Suprapubic skin (tissue), 4 donors: ENCODE results near the gene RBM33. TPM values are rescaled to one million over a fixed set of nuclear protein-coding genes. Genes with fewer than 3 reads are reported as not detected.

Experiments
- DNase-seq, 2 donors: peaks; one replicate each; pipeline ENCODE4 v3.0.0-alpha.2; 2019; ENCODE audit warnings: low spot score in 2 of 2
- H3K27ac ChIP-seq: fragments of 200-600 bp; sonication (generic); one replicate; pipeline ENCODE4 v1.5.1; 2019
- H3K27me3 ChIP-seq: fragments of 200-600 bp; sonication (generic); one replicate; pipeline ENCODE4 v1.5.1; 2019
- H3K36me3 ChIP-seq: fragments of 200-600 bp; sonication (generic); one replicate; pipeline ENCODE4 v1.5.1; 2019
- H3K4me1 ChIP-seq: fragments of 200-600 bp; sonication (generic); one replicate; pipeline ENCODE4 v1.5.1; 2019
- H3K4me3 ChIP-seq: fragments of 200-600 bp; sonication (generic); one replicate; pipeline ENCODE4 v1.5.1; 2019; ENCODE audit warnings: mild to moderate bottlenecking
- H3K9me3 ChIP-seq: fragments of 200-600 bp; sonication (generic); one replicate; pipeline ENCODE4 v1.5.1; 2019
- EP300 ChIP-seq: sonication (generic); formaldehyde crosslinking; IDR thresholded peaks from one replicate; pipeline ENCODE4 v1.6.1; 2017; ENCODE audit warnings: antibody characterized with exemption
- POLR2A ChIP-seq, 2 donors: fragments of 450-650 bp; IDR thresholded peaks; one replicate each; pipeline ENCODE4 v1.6.1; 2017; ENCODE audit warnings: antibody characterized with exemption in 2 of 2, mild to moderate bottlenecking in 2 of 2, moderate library complexity in 2 of 2
- POLR2AphosphoS5 ChIP-seq, 3 donors: sonication (generic); formaldehyde crosslinking; IDR thresholded peaks; one replicate each; pipeline ENCODE4 v1.6.1; 2017; ENCODE audit warnings: antibody characterized with exemption in 3 of 3
- WGBS: methylation state at CpG from one replicate; pipeline ENCODE4 v1.1.5; 2018; 5-methylcytosine and 5-hydroxymethylcytosine counted together
- total RNA-seq, 4 donors: library from RNA; depleted of rRNA; stranded (reverse); fragments of >200 nt; gene quantifications; one replicate each; pipeline ENCODE4 v1.1.0, GENCODE V29; 2016
- TF ChIP-seq, protein P1 (sequence below), 2 donors: fragments of 200-600 bp in 1 of 2; fragments of 450-650 bp in 1 of 2; sonication (generic) in 1 of 2; IDR thresholded peaks; one replicate each; pipeline ENCODE4 v1.5.1; 2016 to 2019; ENCODE audit warnings: antibody characterized with exemption in 2 of 2, mild to moderate bottlenecking in 1 of 2, moderate library complexity in 1 of 2

Gene RBM33
- total RNA-seq, 4 donors from 2014 or later: 37.4 to 121 (median 58.2) TPM

DNA sequence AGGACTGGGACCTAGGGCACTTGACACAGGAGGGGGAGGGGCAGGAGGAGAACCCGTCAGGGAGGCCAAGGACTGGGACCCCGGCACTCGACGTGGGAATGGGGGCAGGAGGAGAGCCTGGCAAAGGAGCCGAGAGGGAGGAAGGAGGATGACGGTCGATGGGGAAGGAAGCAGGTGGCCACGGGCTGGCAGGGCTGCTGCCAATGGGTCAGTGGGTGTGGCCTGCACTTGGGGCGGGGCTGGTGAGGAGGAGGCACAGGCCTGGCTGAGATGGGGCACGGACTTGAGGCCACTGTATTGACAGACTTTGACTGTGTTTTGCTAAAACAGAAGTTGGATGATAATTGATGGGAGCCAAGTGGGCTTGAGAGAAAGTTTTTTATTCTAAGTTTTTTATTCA, 68.9 kb downstream of the RBM33 start:
- DNase-seq: no peak
- TF ChIP-seq, protein P1, sequence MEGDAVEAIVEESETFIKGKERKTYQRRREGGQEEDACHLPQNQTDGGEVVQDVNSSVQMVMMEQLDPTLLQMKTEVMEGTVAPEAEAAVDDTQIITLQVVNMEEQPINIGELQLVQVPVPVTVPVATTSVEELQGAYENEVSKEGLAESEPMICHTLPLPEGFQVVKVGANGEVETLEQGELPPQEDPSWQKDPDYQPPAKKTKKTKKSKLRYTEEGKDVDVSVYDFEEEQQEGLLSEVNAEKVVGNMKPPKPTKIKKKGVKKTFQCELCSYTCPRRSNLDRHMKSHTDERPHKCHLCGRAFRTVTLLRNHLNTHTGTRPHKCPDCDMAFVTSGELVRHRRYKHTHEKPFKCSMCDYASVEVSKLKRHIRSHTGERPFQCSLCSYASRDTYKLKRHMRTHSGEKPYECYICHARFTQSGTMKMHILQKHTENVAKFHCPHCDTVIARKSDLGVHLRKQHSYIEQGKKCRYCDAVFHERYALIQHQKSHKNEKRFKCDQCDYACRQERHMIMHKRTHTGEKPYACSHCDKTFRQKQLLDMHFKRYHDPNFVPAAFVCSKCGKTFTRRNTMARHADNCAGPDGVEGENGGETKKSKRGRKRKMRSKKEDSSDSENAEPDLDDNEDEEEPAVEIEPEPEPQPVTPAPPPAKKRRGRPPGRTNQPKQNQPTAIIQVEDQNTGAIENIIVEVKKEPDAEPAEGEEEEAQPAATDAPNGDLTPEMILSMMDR (IDR thresholded peaks at IDR 0.05): no peak
- TF ChIP-seq POLR2AphosphoS5 (IDR thresholded peaks at IDR 0.05): no peak
- TF ChIP-seq POLR2A (IDR thresholded peaks at IDR 0.05): no peak
- no peak for TF ChIP-seq EP300
- Histone ChIP-seq H3K9me3 (no peaks in the 10 kb centered on the region), H3K27me3 (no peaks in the 10 kb centered on the region), H3K4me1 (no peaks in the 10 kb centered on the region), H3K36me3 (peaks cover 62% of the 10 kb centered on the region), H3K27ac (no peak overlapping the region), H3K4me3 (no peak overlapping the region)
- 74% methylated on average over 10 of the region's 10 CpGs for WGBS

DNA sequence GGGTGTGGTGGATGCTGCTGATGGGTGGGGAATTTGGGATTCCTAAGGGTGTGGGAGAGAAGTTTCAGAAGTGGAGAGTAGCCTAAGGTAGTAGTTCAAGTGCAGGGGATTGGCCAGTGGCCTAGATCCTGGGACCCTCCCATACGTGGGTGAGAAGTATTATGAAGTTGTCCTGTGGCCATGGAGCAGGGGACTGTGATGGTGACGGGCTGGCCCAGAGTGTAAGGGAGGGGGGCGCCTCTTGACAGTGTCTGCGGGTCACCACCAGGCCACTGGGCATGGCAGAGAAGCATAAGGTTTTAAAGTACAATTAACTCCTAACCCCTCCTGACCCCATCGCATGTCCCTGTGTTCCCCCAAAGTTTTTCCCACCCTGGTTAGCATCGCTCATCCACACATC, 70.2 kb downstream of the RBM33 start:
- TF ChIP-seq EP300 (no peak), POLR2A (IDR thresholded peaks at IDR 0.05) (no peak), POLR2AphosphoS5 (IDR thresholded peaks at IDR 0.05) (no peak)
- TF ChIP-seq, protein P1 (IDR thresholded peaks at IDR 0.05): no peak
- Histone ChIP-seq H3K9me3 (no peaks in the 10 kb centered on the region), H3K4me3 (no peak overlapping the region), H3K4me1 (no peaks in the 10 kb centered on the region), H3K27me3 (no peaks in the 10 kb centered on the region), H3K27ac (no peak overlapping the region), H3K36me3 (peaks cover 54% of the 10 kb centered on the region)
- 91% methylated on average over 6 of the region's 6 CpGs for WGBS
- no peak for DNase-seq

DNA sequence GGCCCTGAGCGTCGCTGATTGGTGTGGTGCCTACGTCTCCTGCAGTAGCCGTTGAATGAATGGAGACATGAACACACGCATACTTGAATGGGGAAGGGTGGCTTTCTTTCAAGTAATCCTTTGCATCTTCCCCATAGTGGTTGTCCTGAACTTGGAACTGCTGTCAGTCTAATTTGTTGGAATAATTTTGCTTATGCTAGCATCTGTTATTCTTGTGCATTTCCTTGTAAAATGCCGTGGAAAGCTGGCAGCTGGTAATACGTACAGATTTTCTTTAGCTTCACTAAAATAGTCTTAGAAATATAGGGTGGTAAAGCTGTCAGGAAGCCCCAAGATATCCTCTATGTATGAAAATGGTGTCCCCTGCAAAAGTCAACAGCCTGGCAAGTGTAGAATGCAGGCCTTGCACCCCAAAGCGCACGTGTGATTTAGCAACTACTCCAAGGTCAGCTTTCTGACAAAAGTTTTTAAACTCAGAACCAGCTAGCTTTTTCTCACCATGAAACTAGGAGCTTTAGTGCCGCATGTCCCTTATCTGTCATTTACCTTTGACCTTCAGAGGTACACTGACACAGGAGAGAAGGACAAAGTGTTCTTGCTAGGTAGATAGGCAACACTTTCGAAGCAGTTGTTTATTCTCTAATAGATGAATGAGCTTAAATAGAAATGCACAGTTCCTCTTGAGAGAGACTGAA, 70.8 kb downstream of the RBM33 start:
- no peak for DNase-seq
- WGBS: 92% methylated on average over 11 of the region's 11 CpGs
- Histone ChIP-seq H3K4me1 (no peaks in the 10 kb centered on the region), H3K9me3 (no peaks in the 10 kb centered on the region), H3K36me3 (peaks cover 53% of the 10 kb centered on the region), H3K27ac (no peak overlapping the region), H3K27me3 (no peaks in the 10 kb centered on the region), H3K4me3 (no peak overlapping the region)
- TF ChIP-seq EP300 (no peak), POLR2AphosphoS5 (IDR thresholded peaks at IDR 0.05) (no peak), POLR2A (IDR thresholded peaks at IDR 0.05) (no peak)
- TF ChIP-seq, protein P1 (IDR thresholded peaks at IDR 0.05): no peak

DNA sequence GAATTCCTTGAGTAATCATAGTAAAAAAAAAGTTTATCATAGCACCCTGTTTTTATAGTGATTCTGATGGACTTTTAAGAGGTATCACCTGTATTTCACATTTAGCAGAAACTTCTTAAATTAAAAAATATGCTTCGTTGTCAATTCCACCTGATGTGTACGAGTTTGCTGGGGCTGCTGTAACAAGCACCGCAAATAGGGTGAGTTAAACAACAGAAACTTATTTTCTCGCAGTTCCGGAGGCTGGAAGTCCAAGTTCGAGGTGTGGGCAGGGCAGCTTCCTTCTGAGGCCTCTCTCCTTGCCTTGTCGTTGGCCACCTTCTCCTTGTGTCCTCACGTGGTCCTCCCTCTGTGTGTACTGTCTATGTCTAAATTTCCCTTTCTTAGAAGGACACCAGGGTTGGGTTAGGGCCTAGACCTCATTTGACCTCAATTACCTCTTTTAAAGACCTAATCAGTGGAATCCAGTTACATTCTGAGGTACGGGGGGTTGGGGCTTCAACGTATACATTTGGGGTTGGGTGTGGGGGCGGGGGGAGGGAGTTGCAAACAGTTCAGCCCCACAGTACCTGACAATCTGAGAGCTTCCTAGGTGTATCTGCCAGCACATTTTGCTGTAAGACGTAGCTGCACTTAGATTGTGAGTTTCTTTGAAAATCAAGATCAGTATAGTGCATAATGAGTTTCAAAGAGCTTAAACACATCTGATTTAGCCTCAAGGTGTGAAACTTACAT, 72.7 kb downstream of the RBM33 start:
- H3K4me1 ChIP-seq: no peaks in the 10 kb centered on the region
- no peaks in the 10 kb centered on the region for H3K9me3 ChIP-seq
- peaks cover 43% of the 10 kb centered on the region for H3K36me3 ChIP-seq
- 91% methylated on average over 12 of the region's 12 CpGs for WGBS
- H3K4me3 ChIP-seq: no peak overlapping the region
- no peak overlapping the region for H3K27ac ChIP-seq
- no peaks in the 10 kb centered on the region for H3K27me3 ChIP-seq
- no peak for DNase-seq
- TF ChIP-seq EP300: no peak
- TF ChIP-seq, protein P1 (IDR thresholded peaks at IDR 0.05): no peak
- no peak for TF ChIP-seq POLR2AphosphoS5 (IDR thresholded peaks at IDR 0.05)
- no peak for TF ChIP-seq POLR2A (IDR thresholded peaks at IDR 0.05)

DNA sequence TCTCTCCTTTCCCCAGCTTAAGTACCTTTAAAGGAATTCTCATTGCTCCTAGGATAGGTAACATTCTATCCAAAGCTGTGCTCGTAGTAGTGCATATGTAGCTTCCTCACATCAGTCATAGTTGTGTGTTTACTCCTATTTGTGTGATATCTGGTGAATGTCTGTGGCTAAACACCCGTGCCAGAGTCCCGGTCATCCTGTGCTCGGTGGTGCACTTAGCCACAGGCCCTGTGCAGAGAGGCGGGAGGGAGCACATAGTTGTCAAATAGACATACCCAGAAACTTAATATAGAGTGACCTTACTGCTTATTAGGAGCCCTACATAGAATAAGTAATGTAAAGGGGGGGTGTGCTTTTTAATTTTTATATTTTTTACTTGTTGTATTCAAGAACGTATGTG, 76.6 kb downstream of the RBM33 start:
- no peak for TF ChIP-seq POLR2AphosphoS5 (IDR thresholded peaks at IDR 0.05)
- TF ChIP-seq POLR2A (IDR thresholded peaks at IDR 0.05): no peak
- TF ChIP-seq, protein P1 (IDR thresholded peaks at IDR 0.05): no peak
- TF ChIP-seq EP300: no peak
- Histone ChIP-seq H3K27me3 (no peaks in the 10 kb centered on the region), H3K4me1 (no peaks in the 10 kb centered on the region), H3K36me3 (peaks cover 42% of the 10 kb centered on the region), H3K9me3 (no peaks in the 10 kb centered on the region), H3K27ac (no peak overlapping the region), H3K4me3 (no peak overlapping the region)
- DNase-seq: no peak
- WGBS: 92% methylated on average over 6 of the region's 6 CpGs
